Ishikawa (cell line): ENCODE data around the gene TWNK.

Experiments used
- CEBPB ChIP-seq: IDR thresholded peaks from 2 replicates; pipeline ENCODE4 v1.6.1; 2012
- CREB1 ChIP-seq: IDR thresholded peaks from 2 replicates; pipeline ENCODE4 v1.6.1; 2012; ENCODE audit warnings: low read depth
- EGR1 ChIP-seq: IDR thresholded peaks from 2 replicates; pipeline ENCODE4 v1.6.1; 2012
- EP300 ChIP-seq: IDR thresholded peaks from 2 replicates; pipeline ENCODE4 v1.6.1; 2012; ENCODE audit warnings: borderline replicate concordance
- FOXM1 ChIP-seq: IDR thresholded peaks from 2 replicates; pipeline ENCODE4 v1.6.1; 2012; ENCODE audit warnings: low read depth, borderline replicate concordance
- NFIC ChIP-seq: IDR thresholded peaks from 2 replicates; pipeline ENCODE4 v1.6.1; 2012
- RAD21 ChIP-seq: IDR thresholded peaks from 2 replicates; pipeline ENCODE4 v1.6.1; 2012; ENCODE audit warnings: low read depth
- TAF1 ChIP-seq: IDR thresholded peaks from 2 replicates; pipeline ENCODE4 v1.6.1; 2012; ENCODE audit warnings: low read depth, mild to moderate bottlenecking
- TCF12 ChIP-seq: IDR thresholded peaks from 2 replicates; pipeline ENCODE4 v1.6.1; 2012; ENCODE audit warnings: low read depth
- TEAD4 ChIP-seq: IDR thresholded peaks from 2 replicates; pipeline ENCODE4 v1.6.1; 2012
- YY1 ChIP-seq: IDR thresholded peaks from 2 replicates; pipeline ENCODE4 v1.6.1; 2012; ENCODE audit warnings: low read depth
- ZBTB7A ChIP-seq: IDR thresholded peaks from 2 replicates; pipeline ENCODE4 v1.6.1; 2012; ENCODE audit warnings: low read depth
- TF ChIP-seq, protein P1 (sequence below): IDR thresholded peaks from 2 replicates; pipeline ENCODE4 v1.6.1; 2012
- TF ChIP-seq, protein P2 (sequence below): IDR thresholded peaks from 2 replicates; pipeline ENCODE4 v1.6.1; 2012; ENCODE audit warnings: low read depth, mild to moderate bottlenecking
- TF ChIP-seq, protein P3 (sequence below): IDR thresholded peaks from 2 replicates; pipeline ENCODE4 v1.6.1; 2012

The TWNK gene

DNA sequence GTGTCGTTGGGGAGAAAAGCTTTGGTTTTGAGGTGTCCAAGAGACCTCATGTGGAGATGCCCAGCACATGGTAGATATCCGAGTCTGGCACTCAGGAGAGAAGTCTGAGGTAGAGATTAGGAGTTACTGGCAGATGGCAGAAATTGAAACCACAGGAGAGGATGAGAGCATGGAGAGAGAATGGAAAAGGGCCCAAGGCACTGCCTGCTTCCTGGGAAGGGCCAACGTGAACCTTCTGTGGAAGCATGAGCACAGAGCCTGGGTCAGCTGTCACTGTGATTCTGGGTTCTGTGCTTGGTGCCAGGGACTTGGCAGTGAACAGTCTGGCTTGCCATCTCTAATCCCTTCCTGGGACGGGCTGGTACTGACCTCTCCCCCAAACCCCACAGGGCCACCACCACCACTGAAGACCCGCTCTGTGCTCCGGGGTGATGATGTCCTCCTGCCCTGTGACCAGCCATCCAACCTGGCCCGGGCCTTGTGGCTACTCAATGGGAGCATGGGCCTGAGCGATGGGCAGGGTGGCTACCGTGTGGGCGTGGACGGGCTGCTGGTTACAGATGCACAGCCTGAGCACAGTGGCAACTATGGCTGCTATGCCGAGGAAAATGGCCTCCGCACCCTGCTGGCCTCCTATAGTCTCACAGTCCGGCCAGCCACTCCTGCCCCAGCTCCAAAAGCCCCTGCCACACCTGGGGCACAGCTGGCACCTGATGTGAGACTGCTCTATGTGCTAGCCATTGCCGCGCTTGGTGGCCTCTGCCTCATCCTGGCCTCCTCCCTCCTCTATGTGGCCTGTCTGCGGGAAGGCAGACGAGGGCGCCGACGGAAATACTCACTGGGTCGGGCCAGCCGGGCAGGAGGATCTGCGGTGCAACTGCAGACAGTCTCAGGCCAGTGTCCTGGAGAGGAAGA lies 4.2 kb upstream of the TWNK start:
- TF ChIP-seq, protein P1, sequence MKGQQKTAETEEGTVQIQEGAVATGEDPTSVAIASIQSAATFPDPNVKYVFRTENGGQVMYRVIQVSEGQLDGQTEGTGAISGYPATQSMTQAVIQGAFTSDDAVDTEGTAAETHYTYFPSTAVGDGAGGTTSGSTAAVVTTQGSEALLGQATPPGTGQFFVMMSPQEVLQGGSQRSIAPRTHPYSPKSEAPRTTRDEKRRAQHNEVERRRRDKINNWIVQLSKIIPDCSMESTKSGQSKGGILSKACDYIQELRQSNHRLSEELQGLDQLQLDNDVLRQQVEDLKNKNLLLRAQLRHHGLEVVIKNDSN, result no peak
- TF ChIP-seq EGR1 (no peak), TAF1 (no peak), CREB1 (no peak), NFIC (no peak), YY1 (no peak), TCF12 (no peak)
- TF ChIP-seq, protein P2, sequence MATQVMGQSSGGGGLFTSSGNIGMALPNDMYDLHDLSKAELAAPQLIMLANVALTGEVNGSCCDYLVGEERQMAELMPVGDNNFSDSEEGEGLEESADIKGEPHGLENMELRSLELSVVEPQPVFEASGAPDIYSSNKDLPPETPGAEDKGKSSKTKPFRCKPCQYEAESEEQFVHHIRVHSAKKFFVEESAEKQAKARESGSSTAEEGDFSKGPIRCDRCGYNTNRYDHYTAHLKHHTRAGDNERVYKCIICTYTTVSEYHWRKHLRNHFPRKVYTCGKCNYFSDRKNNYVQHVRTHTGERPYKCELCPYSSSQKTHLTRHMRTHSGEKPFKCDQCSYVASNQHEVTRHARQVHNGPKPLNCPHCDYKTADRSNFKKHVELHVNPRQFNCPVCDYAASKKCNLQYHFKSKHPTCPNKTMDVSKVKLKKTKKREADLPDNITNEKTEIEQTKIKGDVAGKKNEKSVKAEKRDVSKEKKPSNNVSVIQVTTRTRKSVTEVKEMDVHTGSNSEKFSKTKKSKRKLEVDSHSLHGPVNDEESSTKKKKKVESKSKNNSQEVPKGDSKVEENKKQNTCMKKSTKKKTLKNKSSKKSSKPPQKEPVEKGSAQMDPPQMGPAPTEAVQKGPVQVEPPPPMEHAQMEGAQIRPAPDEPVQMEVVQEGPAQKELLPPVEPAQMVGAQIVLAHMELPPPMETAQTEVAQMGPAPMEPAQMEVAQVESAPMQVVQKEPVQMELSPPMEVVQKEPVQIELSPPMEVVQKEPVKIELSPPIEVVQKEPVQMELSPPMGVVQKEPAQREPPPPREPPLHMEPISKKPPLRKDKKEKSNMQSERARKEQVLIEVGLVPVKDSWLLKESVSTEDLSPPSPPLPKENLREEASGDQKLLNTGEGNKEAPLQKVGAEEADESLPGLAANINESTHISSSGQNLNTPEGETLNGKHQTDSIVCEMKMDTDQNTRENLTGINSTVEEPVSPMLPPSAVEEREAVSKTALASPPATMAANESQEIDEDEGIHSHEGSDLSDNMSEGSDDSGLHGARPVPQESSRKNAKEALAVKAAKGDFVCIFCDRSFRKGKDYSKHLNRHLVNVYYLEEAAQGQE, result no peak
- TF ChIP-seq, protein P3, sequence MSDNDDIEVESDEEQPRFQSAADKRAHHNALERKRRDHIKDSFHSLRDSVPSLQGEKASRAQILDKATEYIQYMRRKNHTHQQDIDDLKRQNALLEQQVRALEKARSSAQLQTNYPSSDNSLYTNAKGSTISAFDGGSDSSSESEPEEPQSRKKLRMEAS, result no peak

DNA sequence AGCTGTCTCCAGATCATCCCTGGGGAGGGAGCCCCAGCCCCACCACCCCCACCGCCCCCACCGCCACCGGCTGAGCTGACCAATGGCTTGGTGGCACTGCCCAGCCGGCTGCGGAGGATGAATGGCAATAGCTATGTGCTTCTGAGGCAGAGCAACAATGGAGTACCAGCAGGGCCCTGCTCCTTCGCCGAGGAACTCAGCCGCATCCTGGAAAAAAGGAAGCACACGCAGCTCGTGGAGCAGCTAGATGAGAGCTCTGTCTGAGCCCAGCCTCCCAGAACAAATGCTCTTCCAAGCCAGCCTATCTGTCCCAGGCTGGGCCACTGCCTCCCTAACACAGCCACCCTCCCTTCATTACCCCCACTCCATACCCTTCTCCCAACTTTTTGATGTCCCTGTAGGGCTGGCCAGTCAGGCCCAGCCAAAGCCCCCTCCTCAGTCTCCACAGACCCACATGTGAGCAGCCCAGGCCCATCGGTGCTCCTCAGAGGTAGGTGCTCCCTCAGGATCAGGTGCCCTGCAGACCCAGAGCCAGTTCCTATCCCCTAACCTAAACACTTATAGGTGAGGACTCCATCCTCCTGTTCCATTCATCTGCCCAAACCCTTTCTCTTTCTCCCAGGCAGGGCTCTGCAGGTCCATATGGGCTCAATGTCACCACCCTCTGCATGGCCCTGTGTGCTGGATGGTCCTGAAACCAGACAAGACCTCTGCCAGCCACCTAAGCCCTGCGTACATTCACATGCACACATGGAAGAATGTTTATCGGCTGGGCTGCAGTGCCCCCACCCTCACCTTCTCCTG lies 3.3 kb upstream of the TWNK start:
- no peak for TF ChIP-seq EGR1
- no peak for TF ChIP-seq CREB1
- no peak for TF ChIP-seq CEBPB
- TF ChIP-seq, protein P3, result no peak
- no peak for TF ChIP-seq FOXM1
- no peak for TF ChIP-seq NFIC
- TF ChIP-seq RAD21, result no peak
- TF ChIP-seq EP300, result no peak
- TF ChIP-seq, protein P1, result no peak

DNA sequence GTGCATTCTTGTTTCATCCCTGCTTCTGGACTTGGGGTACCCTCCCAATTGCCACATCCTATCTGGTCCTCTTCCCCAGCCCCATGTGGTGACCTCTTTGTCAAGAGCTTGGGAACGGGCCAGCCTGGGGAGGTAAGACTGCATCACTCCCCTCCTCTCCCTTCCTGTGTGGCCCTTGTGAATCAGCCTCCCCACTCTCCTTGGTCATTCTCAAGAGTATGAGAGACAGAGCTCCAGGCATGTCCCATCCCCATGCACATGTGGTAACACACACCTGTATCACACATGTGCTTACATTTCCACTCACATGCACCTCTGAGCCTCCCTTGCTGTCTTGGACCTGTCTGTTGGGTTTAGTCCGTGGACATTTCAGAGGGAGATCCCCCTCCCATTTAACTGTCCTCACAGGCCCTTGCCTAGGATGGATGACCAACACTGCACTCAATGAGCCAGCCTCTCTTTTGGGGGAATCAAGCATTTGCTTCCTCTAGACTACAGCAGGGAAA lies 2.6 kb upstream of the TWNK start:
- TF ChIP-seq ZBTB7A, result no peak
- TF ChIP-seq TAF1, result no peak
- no peak for TF ChIP-seq CREB1
- no peak for TF ChIP-seq EP300
- no peak for TF ChIP-seq FOXM1
- no peak for TF ChIP-seq YY1
- TF ChIP-seq, protein P1, result no peak
- no peak for TF ChIP-seq RAD21
- TF ChIP-seq, protein P2, result no peak
- no peak for TF ChIP-seq NFIC
- TF ChIP-seq TEAD4, result no peak
- TF ChIP-seq EGR1, result no peak
- TF ChIP-seq, protein P3, result no peak
- TF ChIP-seq TCF12, result no peak

DNA sequence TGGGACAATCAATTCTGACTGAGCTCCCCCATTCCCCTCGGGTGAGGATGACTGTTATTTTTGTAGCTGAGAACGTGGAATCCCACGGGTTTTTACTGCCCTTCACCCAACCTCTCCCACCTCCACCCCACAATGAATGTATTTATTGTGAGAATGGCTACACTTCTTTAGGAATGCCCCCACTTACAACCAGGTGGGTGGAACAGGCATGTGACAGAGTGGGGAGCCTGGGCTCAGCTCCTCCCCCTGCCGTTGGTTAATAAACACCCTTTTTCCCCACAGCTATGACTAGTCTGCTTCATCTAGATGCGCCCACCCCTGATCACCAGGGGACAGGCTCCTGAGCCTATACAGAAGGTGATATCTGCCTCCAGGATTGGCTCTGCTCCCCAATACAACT lies 2.0 kb upstream of the TWNK start:
- no peak for TF ChIP-seq ZBTB7A
- TF ChIP-seq TEAD4, result no peak
- TF ChIP-seq CEBPB, result no peak

DNA sequence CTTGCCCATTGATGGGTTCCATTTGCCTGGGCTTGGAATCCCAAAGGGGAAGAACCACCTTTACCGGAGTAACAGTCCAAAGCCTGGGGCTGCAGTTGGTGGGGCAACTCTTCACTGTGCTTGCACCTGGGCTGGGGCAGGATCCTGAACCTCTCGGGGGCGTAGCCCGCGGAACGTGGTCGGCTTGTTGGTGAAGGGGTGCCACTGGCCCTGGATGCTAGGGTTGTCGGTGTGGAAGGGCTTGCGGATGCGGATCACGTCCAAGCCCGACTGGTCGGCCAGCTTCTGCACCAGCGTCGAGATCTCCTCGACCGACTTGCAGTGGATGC lies 756 bp upstream of the TWNK start:
- TF ChIP-seq, protein P1, result no peak
- TF ChIP-seq EP300, result no peak
- no peak for TF ChIP-seq NFIC
- no peak for TF ChIP-seq TEAD4
- TF ChIP-seq CREB1, result no peak
- TF ChIP-seq EGR1, result no peak
- no peak for TF ChIP-seq FOXM1
- TF ChIP-seq, protein P2, result no peak
- no peak for TF ChIP-seq CEBPB
- TF ChIP-seq TCF12, result no peak
- TF ChIP-seq ZBTB7A, result no peak
